Keratinocyte (primary cell): ENCODE data around the gene REPS2. TPM values are rescaled to one million over a fixed set of nuclear protein-coding genes. Genes with fewer than 3 reads are reported as not detected.
A peak's percentile ranks its signal among the peaks of the same experiment; 100 is the strongest.

Experiments used
- DNase-seq: peaks from one replicate; pipeline ENCODE4 v3.0.0-alpha.2; 2011; ENCODE audit warnings: low read depth, missing footprints, low spot score
- FAIRE-seq: peaks from 2 replicates; lab custom pipeline; 2011; peaks lifted over from hg19 to GRCh38; lab: Jason Lieb, UNC
- H2AFZ ChIP-seq: 2 replicates; pipeline ENCODE4 v1.6.0; 2012; ENCODE audit warnings: low read length, control low read depth, inconsistent platforms; ENCODE audit not compliant: control insufficient read depth
- H3K27ac ChIP-seq: 2 replicates; pipeline ENCODE4 v1.5.1; 2011; ENCODE audit warnings: low read length; ENCODE audit not compliant: control insufficient read depth, insufficient read depth
- H3K27me3 ChIP-seq: 3 replicates; pipeline ENCODE4 v1.6.0; 2011; ENCODE audit warnings: low read length; ENCODE audit not compliant: control insufficient read depth, insufficient read depth; ENCODE audit errors: extremely low read depth
- H3K36me3 ChIP-seq, 2 experiments: 2 replicates in 1 of 2; 3 replicates in 1 of 2; pipeline ENCODE4 v1.5.1; 2011; ENCODE audit warnings: low read length in 2 of 2, mild to moderate bottlenecking in 1 of 2; ENCODE audit not compliant: control insufficient read depth in 2 of 2, insufficient read depth in 2 of 2; ENCODE audit errors: extremely low read depth in 1 of 2
- H3K4me1 ChIP-seq: 3 replicates; pipeline ENCODE4 v1.5.1; 2011; ENCODE audit warnings: low read length; ENCODE audit not compliant: control insufficient read depth, insufficient read depth; ENCODE audit errors: extremely low read depth
- H3K4me2 ChIP-seq: 3 replicates; pipeline ENCODE4 v1.6.0; 2011; ENCODE audit warnings: low read depth, low read length; ENCODE audit not compliant: control insufficient read depth, insufficient read depth; ENCODE audit errors: extremely low read depth
- H3K4me3 ChIP-seq, 3 experiments: fragments of 200-600 bp in 1 of 3; sonication (generic) in 1 of 3; 2 replicates in 2 of 3; 3 replicates in 1 of 3; pipeline ENCODE4 v1.5.1; 2011 to 2016; ENCODE audit warnings: low read length in 3 of 3, mild to moderate bottlenecking in 3 of 3, control low read depth in 2 of 3, inconsistent platforms in 1 of 3, low read depth in 1 of 3, mixed read lengths in 1 of 3, mixed run types in 1 of 3, moderate library complexity in 1 of 3; ENCODE audit not compliant: control insufficient read depth in 2 of 3, insufficient read depth in 2 of 3; ENCODE audit errors: extremely low read depth in 1 of 3
- H3K79me2 ChIP-seq: 2 replicates; pipeline ENCODE4 v1.6.0; 2012; ENCODE audit warnings: low read length; ENCODE audit not compliant: control insufficient read depth, insufficient read depth
- H3K9ac ChIP-seq: 3 replicates; pipeline ENCODE4 v1.6.0; 2011; ENCODE audit warnings: low read length; ENCODE audit not compliant: control insufficient read depth, insufficient read depth; ENCODE audit errors: extremely low read depth
- H3K9me1 ChIP-seq: 3 replicates; pipeline ENCODE4 v1.6.0; 2011; ENCODE audit warnings: low read length; ENCODE audit not compliant: control insufficient read depth, insufficient read depth; ENCODE audit errors: extremely low read depth
- H3K9me3 ChIP-seq: 2 replicates; pipeline ENCODE4 v1.5.1; 2012; ENCODE audit warnings: low read depth, low read length; ENCODE audit not compliant: control insufficient read depth
- H4K20me1 ChIP-seq: 3 replicates; pipeline ENCODE4 v1.6.0; 2011; ENCODE audit warnings: low read length; ENCODE audit not compliant: control insufficient read depth, insufficient read depth; ENCODE audit errors: extremely low read depth
- EZH2 ChIP-seq: IDR thresholded peaks from one replicate; pipeline ENCODE4 v1.6.1; 2012; ENCODE audit warnings: inconsistent platforms, mild to moderate bottlenecking, low read length, moderate library complexity
- dilution Hi-C: fragments of 300-500 bp; cut with MboI; formaldehyde crosslinking; loops from one replicate; pipeline ENCODE4 v1.7.0; 2020; ENCODE audit warnings: low sequenced_read_pairs; ENCODE audit not compliant: extremely low pct_ligation_motif_present
- polyA plus RNA-seq, 5 experiments: library from polyadenylated mRNA; depleted of rRNA in 3 of 5; stranded (reverse) in 3 of 5; stranded (forward) in 1 of 5; unstranded in 1 of 5; fragments of >200 nt; gene quantifications; 1 replicate in 1 of 5; 2 replicates in 3 of 5; 3 replicates in 1 of 5; pipeline versions ENCODE4 v1.2.1 to v1.2.3, GENCODE V29; 2011 to 2012; ENCODE audit warnings: missing spikeins in 2 of 5, low read depth in 1 of 5, low replicate concordance in 1 of 5
- TF ChIP-seq, protein P1 (sequence below), 3 experiments: IDR thresholded peaks in 1 of 3; conservative IDR thresholded peaks in 1 of 3; optimal IDR thresholded peaks in 1 of 3; 2 replicates in 2 of 3; 3 replicates in 1 of 3; pipeline versions ENCODE3 to v1.5.1; 2011; ENCODE audit warnings: low read length in 3 of 3, mild to moderate bottlenecking in 3 of 3, moderate library complexity in 2 of 3, control low read depth in 1 of 3, inconsistent platforms in 1 of 3; ENCODE audit not compliant: insufficient read depth in 2 of 3; ENCODE audit errors: extremely low read depth in 1 of 3

The REPS2 gene
- polyA plus RNA-seq, 1 donor (not counting 4 experiments of a cell fraction or from before 2014, with no cell fraction given) = 2.4 TPM

DNA sequence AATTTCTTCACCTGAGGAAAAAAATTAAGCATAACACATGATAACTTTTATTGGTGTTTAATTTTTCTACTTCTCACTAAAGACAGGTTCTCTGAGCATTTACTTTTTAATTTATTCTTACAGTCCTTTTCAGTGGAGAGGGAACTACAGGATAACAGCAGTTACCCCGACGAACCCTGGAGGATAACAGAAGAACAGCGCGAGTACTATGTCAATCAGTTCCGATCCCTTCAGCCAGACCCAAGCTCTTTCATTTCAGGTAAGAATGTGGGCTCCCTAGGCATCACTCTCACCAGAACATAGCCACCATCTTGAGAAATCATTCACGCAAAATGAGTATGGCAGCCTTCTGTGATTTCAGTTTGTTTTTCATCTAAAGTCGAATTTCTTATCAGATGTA, 100.8 kb downstream of the REPS2 start:
- no peaks in the 10 kb centered on the region for H3K9me3 ChIP-seq
- no peaks in the 10 kb centered on the region for H3K79me2 ChIP-seq
- H3K9me1 ChIP-seq = no peaks in the 10 kb centered on the region
- DNase-seq (no peak), FAIRE-seq (no peak)
- no peaks in the 10 kb centered on the region for H3K4me1 ChIP-seq
- no peak overlapping the region for H3K4me2 ChIP-seq
- no peak for TF ChIP-seq EZH2
- H3K27ac ChIP-seq = no peak overlapping the region
- H2AFZ ChIP-seq = no peak overlapping the region
- dilution Hi-C loops = no loop called here
- H3K27me3 ChIP-seq = no peaks in the 10 kb centered on the region
- H3K36me3 ChIP-seq = no peaks in the 10 kb centered on the region
- no peak overlapping the region for H3K9ac ChIP-seq
- no peaks in the 10 kb centered on the region for H4K20me1 ChIP-seq
- no peak overlapping the region for H3K4me3 ChIP-seq

DNA sequence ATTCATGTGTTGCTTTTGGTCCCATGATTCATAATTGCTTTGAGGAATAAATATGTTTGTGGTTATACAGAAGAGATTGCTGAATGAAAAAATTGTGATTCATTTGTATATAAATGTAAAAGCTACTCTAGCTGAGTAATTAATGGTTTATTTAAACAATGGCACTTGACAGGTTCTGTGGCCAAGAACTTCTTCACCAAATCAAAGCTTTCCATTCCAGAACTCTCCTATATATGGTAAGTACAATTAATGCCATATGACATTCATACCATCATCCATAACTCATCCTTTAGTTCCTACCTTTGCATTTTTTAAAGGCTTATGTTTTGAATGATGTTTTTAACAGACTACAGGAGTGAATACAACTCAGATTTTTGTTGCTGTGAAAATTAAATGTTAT, 105.8 kb downstream of the REPS2 start:
- Histone ChIP-seq H3K27ac (no peak overlapping the region), H3K27me3 (no peaks in the 10 kb centered on the region), H3K79me2 (no peaks in the 10 kb centered on the region), H3K4me1 (peaks cover 20% of the 10 kb centered on the region), H3K9ac (no peak overlapping the region), H3K4me3 (no peak overlapping the region), H2AFZ (no peak overlapping the region), H3K36me3 (no peaks in the 10 kb centered on the region), H3K9me3 (no peaks in the 10 kb centered on the region), H4K20me1 (no peaks in the 10 kb centered on the region), H3K4me2 (peak overlapping the region; percentile 45), H3K9me1 (no peaks in the 10 kb centered on the region)
- dilution Hi-C loops = loop anchor here (25.0 kb wide), 1 partner anchor 215 kb away; no protein-coding TSS in a partner anchor
- DNase-seq (no peak), FAIRE-seq (peak; percentile 43)
- TF ChIP-seq, protein P1, sequence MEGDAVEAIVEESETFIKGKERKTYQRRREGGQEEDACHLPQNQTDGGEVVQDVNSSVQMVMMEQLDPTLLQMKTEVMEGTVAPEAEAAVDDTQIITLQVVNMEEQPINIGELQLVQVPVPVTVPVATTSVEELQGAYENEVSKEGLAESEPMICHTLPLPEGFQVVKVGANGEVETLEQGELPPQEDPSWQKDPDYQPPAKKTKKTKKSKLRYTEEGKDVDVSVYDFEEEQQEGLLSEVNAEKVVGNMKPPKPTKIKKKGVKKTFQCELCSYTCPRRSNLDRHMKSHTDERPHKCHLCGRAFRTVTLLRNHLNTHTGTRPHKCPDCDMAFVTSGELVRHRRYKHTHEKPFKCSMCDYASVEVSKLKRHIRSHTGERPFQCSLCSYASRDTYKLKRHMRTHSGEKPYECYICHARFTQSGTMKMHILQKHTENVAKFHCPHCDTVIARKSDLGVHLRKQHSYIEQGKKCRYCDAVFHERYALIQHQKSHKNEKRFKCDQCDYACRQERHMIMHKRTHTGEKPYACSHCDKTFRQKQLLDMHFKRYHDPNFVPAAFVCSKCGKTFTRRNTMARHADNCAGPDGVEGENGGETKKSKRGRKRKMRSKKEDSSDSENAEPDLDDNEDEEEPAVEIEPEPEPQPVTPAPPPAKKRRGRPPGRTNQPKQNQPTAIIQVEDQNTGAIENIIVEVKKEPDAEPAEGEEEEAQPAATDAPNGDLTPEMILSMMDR (optimal IDR thresholded peaks at IDR 0.05 in 1 of 3, IDR thresholded peaks at IDR 0.05 in 1 of 3, conservative IDR thresholded peaks at IDR 0.05 in 1 of 3; ENCODE audit: extremely low read depth in 1 of 3, insufficient read depth in 2 of 3, low read length in 3 of 3) = no peak
- no peak for TF ChIP-seq EZH2

DNA sequence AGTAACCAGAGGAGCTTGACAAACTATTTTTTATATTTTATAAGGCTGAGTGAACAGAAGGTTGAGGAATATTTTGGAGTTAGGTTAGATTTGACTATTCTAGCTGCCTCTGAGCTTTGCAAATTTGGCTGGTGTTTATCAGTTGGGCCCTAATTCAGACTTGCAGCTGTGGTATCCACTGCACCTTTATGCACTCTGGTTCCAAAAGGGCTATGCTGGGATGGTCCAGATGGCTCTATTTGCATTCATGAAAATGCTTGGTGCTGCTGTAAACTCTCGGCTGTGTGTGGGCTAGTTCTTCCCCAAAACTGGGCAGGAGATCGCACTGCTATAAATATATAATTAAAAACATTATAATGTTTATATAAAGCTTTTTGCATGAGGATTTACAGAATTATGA, 106.3 kb downstream of the REPS2 start:
- H3K79me2 ChIP-seq = no peaks in the 10 kb centered on the region
- no peaks in the 10 kb centered on the region for H3K27me3 ChIP-seq
- dilution Hi-C loops = loop anchor here (25.0 kb wide), 1 partner anchor 215 kb away; no protein-coding TSS in a partner anchor
- no peaks in the 10 kb centered on the region for H3K9me1 ChIP-seq
- FAIRE-seq (no peak), DNase-seq (no peak)
- peak overlapping the region; percentile 45 for H3K4me2 ChIP-seq
- no peak overlapping the region for H3K9ac ChIP-seq
- H3K9me3 ChIP-seq = no peaks in the 10 kb centered on the region
- TF ChIP-seq EZH2 = no peak
- TF ChIP-seq, protein P1 (optimal IDR thresholded peaks at IDR 0.05 in 1 of 3, IDR thresholded peaks at IDR 0.05 in 1 of 3, conservative IDR thresholded peaks at IDR 0.05 in 1 of 3; ENCODE audit: extremely low read depth in 1 of 3, insufficient read depth in 2 of 3, low read length in 3 of 3) = no peak
- no peak overlapping the region for H2AFZ ChIP-seq
- no peaks in the 10 kb centered on the region for H3K36me3 ChIP-seq
- H3K4me3 ChIP-seq = no peak overlapping the region
- H3K4me1 ChIP-seq = peaks cover 20% of the 10 kb centered on the region
- no peak overlapping the region for H3K27ac ChIP-seq
- H4K20me1 ChIP-seq = no peaks in the 10 kb centered on the region
